ENCODE measurements around the gene RBPJL. TPM values are rescaled to one million over a fixed set of nuclear protein-coding genes. Genes with fewer than 3 reads are reported as not detected.

Gene RBPJL
- total and polyA plus RNA-seq, 2 of the 13 experiments (the other 11 are each of a cell fraction or from before 2014, with no cell fraction given) = not detected

DNA sequence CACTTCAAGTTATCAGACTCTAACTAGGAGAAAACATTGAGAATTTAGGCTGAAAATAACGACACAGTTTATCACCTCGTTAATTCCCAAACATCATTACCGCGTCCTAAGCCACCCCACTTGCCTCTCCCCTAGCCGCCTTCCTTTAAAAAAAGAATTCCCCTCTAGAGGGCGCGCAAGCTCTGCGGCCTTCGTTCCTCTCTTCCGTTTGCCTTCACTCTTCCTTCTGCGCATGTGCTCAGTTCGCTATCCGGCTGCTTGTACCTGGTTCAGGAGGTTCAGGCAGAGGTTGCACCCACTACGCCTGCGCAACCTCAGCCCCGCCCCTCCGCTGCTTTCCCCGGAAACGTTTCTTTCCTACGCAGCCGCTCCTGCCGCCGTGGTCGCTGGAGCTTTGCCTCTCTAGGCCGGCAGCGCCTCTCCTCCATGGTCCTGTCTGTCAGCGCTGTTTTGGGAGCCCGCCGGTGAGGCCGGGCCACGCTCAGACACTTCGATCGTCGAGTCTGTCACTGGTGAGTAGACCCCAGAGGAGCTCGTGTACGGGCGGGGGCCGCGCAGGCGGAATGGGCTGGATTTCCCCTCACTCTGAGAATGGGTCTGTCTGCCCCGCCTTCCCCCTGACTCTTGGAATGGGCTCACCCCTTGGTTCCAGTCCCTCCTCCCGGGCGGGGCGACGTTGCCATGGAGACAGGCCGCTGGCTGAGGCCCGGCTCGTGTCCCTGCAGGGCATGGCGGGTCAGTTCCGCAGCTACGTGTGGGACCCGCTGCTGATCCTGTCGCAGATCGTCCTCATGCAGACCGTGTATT lies 56.4 kb downstream of the RBPJL start, which contains the start of gene SYS1 (continued):
- TF ChIP-seq ATF7 (IDR thresholded peaks at IDR 0.05) (no peak), ATF7 (CRISPR knock-in tag; IDR thresholded peaks at IDR 0.05) (peak; percentile 92), ZIK1 (CRISPR knock-in tag; IDR thresholded peaks at IDR 0.05; ENCODE audit: borderline replicate concordance, low read depth) (0 out of 2 replicates have a peak, but pooled peaks have one; percentile 87), ARNTL (CRISPR knock-in tag; IDR thresholded peaks at IDR 0.05) (peak; percentile 94), MIER2 (CRISPR knock-in tag; IDR thresholded peaks at IDR 0.05) (peak; percentile 85), FOXJ3 (CRISPR knock-in tag; IDR thresholded peaks at IDR 0.05; ENCODE audit: borderline replicate concordance) (no peak; the same call in 1 of the 2 replicates), LCORL (IDR thresholded peaks at IDR 0.05) (no peak), LCORL (CRISPR knock-in tag; IDR thresholded peaks at IDR 0.05) (peak; percentile 99), PPARG (CRISPR knock-in tag; conservative IDR thresholded peaks at IDR 0.05) (peak; percentile 64), ZNF563 (CRISPR knock-in tag; IDR thresholded peaks at IDR 0.05) (peak; percentile 88; the same call in 1 of the 2 replicates), ZEB1 (IDR thresholded peaks at IDR 0.05; ENCODE audit: insufficient replicate concordance, low read depth) (peak; percentile 73), ZNF292 (CRISPR knock-in tag; IDR thresholded peaks at IDR 0.05; ENCODE audit: borderline replicate concordance, low read depth) (peak; percentile 92), ZNF234 (CRISPR knock-in tag; conservative IDR thresholded peaks at IDR 0.05) (no peak), FOXA3 (CRISPR knock-in tag; IDR thresholded peaks at IDR 0.05) (peak; percentile 77)
- TF ChIP-seq, protein P1, sequence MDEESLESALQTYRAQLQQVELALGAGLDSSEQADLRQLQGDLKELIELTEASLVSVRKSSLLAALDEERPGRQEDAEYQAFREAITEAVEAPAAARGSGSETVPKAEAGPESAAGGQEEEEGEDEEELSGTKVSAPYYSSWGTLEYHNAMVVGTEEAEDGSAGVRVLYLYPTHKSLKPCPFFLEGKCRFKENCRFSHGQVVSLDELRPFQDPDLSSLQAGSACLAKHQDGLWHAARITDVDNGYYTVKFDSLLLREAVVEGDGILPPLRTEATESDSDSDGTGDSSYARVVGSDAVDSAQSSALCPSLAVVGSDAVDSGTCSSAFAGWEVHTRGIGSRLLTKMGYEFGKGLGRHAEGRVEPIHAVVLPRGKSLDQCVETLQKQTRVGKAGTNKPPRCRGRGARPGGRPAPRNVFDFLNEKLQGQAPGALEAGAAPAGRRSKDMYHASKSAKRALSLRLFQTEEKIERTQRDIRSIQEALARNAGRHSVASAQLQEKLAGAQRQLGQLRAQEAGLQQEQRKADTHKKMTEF (CRISPR knock-in tag; IDR thresholded peaks at IDR 0.05) = peak; percentile 99
- TF ChIP-seq, protein P2, sequence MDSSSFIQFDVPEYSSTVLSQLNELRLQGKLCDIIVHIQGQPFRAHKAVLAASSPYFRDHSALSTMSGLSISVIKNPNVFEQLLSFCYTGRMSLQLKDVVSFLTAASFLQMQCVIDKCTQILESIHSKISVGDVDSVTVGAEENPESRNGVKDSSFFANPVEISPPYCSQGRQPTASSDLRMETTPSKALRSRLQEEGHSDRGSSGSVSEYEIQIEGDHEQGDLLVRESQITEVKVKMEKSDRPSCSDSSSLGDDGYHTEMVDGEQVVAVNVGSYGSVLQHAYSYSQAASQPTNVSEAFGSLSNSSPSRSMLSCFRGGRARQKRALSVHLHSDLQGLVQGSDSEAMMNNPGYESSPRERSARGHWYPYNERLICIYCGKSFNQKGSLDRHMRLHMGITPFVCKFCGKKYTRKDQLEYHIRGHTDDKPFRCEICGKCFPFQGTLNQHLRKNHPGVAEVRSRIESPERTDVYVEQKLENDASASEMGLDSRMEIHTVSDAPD (CRISPR knock-in tag; IDR thresholded peaks at IDR 0.05) = no peak
- TF ChIP-seq, protein P3, sequence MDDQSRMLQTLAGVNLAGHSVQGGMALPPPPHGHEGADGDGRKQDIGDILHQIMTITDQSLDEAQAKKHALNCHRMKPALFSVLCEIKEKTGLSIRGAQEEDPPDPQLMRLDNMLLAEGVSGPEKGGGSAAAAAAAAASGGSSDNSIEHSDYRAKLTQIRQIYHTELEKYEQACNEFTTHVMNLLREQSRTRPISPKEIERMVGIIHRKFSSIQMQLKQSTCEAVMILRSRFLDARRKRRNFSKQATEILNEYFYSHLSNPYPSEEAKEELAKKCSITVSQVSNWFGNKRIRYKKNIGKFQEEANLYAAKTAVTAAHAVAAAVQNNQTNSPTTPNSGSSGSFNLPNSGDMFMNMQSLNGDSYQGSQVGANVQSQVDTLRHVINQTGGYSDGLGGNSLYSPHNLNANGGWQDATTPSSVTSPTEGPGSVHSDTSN (CRISPR knock-in tag; IDR thresholded peaks at IDR 0.05; ENCODE audit: borderline replicate concordance) = no peak
- TF ChIP-seq, protein P4, sequence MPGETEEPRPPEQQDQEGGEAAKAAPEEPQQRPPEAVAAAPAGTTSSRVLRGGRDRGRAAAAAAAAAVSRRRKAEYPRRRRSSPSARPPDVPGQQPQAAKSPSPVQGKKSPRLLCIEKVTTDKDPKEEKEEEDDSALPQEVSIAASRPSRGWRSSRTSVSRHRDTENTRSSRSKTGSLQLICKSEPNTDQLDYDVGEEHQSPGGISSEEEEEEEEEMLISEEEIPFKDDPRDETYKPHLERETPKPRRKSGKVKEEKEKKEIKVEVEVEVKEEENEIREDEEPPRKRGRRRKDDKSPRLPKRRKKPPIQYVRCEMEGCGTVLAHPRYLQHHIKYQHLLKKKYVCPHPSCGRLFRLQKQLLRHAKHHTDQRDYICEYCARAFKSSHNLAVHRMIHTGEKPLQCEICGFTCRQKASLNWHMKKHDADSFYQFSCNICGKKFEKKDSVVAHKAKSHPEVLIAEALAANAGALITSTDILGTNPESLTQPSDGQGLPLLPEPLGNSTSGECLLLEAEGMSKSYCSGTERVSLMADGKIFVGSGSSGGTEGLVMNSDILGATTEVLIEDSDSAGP (CRISPR knock-in tag; IDR thresholded peaks at IDR 0.05; ENCODE audit: borderline replicate concordance) = peak; percentile 98; the same call in 1 of the 2 replicates
- TF ChIP-seq, protein P5, sequence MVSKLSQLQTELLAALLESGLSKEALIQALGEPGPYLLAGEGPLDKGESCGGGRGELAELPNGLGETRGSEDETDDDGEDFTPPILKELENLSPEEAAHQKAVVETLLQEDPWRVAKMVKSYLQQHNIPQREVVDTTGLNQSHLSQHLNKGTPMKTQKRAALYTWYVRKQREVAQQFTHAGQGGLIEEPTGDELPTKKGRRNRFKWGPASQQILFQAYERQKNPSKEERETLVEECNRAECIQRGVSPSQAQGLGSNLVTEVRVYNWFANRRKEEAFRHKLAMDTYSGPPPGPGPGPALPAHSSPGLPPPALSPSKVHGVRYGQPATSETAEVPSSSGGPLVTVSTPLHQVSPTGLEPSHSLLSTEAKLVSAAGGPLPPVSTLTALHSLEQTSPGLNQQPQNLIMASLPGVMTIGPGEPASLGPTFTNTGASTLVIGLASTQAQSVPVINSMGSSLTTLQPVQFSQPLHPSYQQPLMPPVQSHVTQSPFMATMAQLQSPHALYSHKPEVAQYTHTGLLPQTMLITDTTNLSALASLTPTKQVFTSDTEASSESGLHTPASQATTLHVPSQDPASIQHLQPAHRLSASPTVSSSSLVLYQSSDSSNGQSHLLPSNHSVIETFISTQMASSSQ (IDR thresholded peaks at IDR 0.05; ENCODE audit: low read depth) = no peak
- TF ChIP-seq, protein P5 (CRISPR knock-in tag; IDR thresholded peaks at IDR 0.05; ENCODE audit: borderline replicate concordance) = peak; percentile 95

Measured in HepG2 (cell line).